Femur (tissue), 1 donor: ENCODE data around the gene RBFA.
"Not testable (repeated sequence)": the region's sequence is repeated elsewhere in the genome, so short reads cannot be mapped to it uniquely, and the experiment has no call there.

ENCODE experiments used
- DNase-seq: peaks from one replicate; pipeline ENCODE4 v3.0.0-alpha.2; 2017

RBFA gene

GRCh38 chr18:80034068-80034851 lies at the start of gene RBFA:
Gene RBFA, plus strand, starts transcription at chr18:80034434. Its CDS starts 62 bp downstream, at chr18:80034496.
- DNase-seq, result peak; percentile 100

GRCh38 chr18:79985172-79985571 lies 49.1 kb upstream of the RBFA start:
- DNase-seq, result no peak

- no peak for DNase-seq
Measured at GRCh38 chr18:79986726-79987125, 47.5 kb upstream of the RBFA start.

- DNase-seq, result no peak
Measured at GRCh38 chr18:79987566-79987965, 46.7 kb upstream of the RBFA start.

GRCh38 chr18:79988071-79988450 lies 46.2 kb upstream of the RBFA start:
- DNase-seq, result peak; percentile 73

- peak; percentile 91 for DNase-seq
Measured at GRCh38 chr18:79988451-79989194, 45.6 kb upstream of the RBFA start, which contains the start of gene TXNL4A. Gene TXNL4A, minus strand, starts transcription at chr18:79988563. Its CDS starts 171 bp downstream, at chr18:79988392.

- no peak for DNase-seq
Measured at GRCh38 chr18:79989195-79989497, 45.1 kb upstream of the RBFA start.

GRCh38 chr18:79991494-79991893 lies 42.7 kb upstream of the RBFA start:
- DNase-seq, result no peak

GRCh38 chr18:79999701-80000100 lies 34.5 kb upstream of the RBFA start:
- not testable (repeated sequence) for DNase-seq

GRCh38 chr18:80000877-80001276 lies 33.4 kb upstream of the RBFA start:
- DNase-seq, result no peak

GRCh38 chr18:80002468-80002867 lies 31.8 kb upstream of the RBFA start:
- no peak for DNase-seq

GRCh38 chr18:80004600-80005342 lies 29.5 kb upstream of the RBFA start:
- DNase-seq, result no peak

- no peak for DNase-seq
Measured at GRCh38 chr18:80006724-80007123, 27.5 kb upstream of the RBFA start.

GRCh38 chr18:80009661-80010550 lies 24.3 kb upstream of the RBFA start:
- no peak for DNase-seq

- DNase-seq, result no peak
Measured at GRCh38 chr18:80010551-80010906, 23.7 kb upstream of the RBFA start.

GRCh38 chr18:80011496-80012137 lies 22.6 kb upstream of the RBFA start:
- DNase-seq, result not testable (repeated sequence)

GRCh38 chr18:80012714-80013113 lies 21.5 kb upstream of the RBFA start:
- no peak for DNase-seq

- DNase-seq, result no peak
Measured at GRCh38 chr18:80022613-80023012, 11.6 kb upstream of the RBFA start.

GRCh38 chr18:80023173-80023572 lies 11.1 kb upstream of the RBFA start:
- no peak for DNase-seq

- DNase-seq, result no peak
Measured at GRCh38 chr18:80026363-80026762, 7.9 kb upstream of the RBFA start.

GRCh38 chr18:80027719-80028118 lies 6.5 kb upstream of the RBFA start:
- DNase-seq, result not testable (repeated sequence)

GRCh38 chr18:80029690-80030089 lies 4.5 kb upstream of the RBFA start:
- no peak for DNase-seq
